OCI-M2 (cell line): Measurements from ENCODE around the gene CACNA1D.

Experiments
- DNase-seq: peaks from one replicate; lab custom pipeline; 2025; ENCODE audit not compliant: unreplicated experiment; lab: John Stamatoyannopoulos, UW

CACNA1D gene

DNA sequence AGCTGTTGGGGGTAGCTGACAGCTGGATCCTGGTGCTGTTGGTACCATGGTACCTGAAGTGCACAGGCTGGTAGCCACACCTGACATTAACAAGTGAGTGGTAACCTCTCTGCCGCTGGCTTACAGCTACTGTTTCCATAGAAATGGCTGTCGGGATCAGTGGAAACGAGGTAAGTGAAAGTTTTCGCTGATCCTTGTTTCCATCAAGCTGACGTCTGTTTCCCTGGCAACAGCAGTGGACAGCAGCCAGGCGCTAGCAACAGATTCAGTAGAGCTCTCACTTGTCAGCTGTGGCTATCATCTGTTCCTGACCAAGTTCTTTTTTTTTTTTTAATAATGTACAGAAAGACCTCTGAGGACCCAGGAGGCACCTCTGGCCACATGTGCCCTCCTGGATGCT, 185.6 kb downstream of the CACNA1D start:
- no peak for DNase-seq

- no peak for DNase-seq
Observed at GRCh38 chr3:53682807-53683206, 188.4 kb downstream of the CACNA1D start.

DNA sequence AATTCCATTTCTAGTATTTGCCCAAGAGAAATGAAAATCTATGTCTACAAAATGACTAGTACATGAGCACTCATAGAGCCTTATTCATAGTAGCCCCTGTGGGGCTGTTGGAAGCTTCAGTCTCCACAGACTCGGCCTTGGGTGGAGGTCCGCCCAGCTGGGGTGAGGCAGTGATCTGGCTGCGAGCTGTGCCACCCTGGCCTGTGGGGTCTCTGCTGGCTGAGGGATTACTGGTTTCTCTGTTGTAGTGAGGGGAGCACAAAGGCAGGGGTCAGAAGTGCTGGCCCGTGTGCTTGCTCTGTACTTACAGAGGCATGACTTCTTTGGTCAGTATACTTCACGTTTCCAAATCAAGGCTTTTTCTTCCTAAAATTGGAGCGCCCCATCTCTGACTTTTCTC, 193.7 kb downstream of the CACNA1D start:
- no peak for DNase-seq

DNA sequence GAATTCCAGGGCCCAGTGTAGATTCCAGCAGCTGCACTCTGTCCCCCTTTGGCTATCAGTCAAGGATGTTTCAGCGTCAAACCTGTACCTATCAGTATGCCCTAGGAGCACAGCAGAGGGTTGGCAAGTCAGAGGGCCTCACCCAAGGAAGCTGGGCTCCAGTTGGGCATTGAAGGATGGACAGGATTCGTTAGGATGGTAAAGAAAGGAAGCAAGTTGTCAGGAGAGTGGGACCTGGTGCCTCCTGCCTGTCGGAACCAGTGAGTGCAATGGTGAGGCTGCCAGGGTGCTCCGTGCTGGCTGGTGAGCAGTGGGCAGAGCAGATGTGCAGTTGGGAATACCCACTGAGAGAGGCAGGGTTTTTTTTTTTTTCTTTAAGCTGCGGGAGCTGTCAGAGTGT, 194.6 kb downstream of the CACNA1D start:
- no peak for DNase-seq

- DNase-seq, result no peak
Observed at GRCh38 chr3:53689681-53690080, 195.3 kb downstream of the CACNA1D start.

DNA sequence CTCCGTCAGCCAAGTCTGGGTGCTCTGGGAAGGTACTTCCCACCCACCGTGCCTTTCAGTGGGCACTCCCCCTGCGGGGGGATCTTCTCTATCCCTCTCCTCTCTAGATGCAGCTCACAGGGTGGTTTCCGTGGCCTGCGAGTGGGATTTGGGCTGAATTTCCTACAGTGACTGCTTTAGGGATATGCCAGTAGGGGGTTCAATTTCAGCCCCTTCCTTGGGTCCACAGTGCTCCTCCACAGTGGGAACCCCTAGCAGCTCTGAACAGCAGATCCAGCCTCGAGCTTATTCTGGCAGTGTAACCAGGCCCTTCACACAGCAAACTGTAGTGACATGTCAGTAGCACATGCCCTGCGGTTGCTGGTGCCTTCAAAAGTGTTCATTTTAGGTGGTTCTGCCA, 196.1 kb downstream of the CACNA1D start:
- no peak for DNase-seq

GRCh38 chr3:53691349-53691748, 196.9 kb downstream of the CACNA1D start:
- no peak for DNase-seq

- no peak for DNase-seq
Observed at GRCh38 chr3:53691885-53692284, 197.5 kb downstream of the CACNA1D start.

- no peak for DNase-seq
Observed at GRCh38 chr3:53693451-53693850, 199.0 kb downstream of the CACNA1D start.

DNA sequence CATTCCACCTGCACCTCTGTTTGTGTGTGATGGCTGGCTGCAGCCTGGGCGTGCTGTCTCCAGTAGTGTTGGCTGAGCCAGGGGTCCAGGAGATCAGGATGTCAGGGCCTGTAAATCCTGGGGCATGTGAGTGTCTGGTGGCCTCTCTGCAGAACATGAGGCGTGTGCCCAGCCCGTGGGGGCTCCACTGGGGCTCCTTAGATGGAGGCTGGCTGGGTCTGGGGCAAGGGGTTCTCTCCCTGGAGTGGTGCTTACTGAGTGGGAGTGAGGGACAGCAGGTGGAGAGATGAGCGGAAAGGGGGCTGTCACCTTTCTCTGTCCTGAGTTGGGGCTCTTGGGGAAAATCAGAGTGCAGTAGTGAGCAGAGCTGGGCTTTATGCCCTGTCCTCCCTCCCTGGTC, 199.6 kb downstream of the CACNA1D start:
- no peak for DNase-seq

- no peak for DNase-seq
Observed at GRCh38 chr3:53694666-53695323, 200.4 kb downstream of the CACNA1D start.

DNA sequence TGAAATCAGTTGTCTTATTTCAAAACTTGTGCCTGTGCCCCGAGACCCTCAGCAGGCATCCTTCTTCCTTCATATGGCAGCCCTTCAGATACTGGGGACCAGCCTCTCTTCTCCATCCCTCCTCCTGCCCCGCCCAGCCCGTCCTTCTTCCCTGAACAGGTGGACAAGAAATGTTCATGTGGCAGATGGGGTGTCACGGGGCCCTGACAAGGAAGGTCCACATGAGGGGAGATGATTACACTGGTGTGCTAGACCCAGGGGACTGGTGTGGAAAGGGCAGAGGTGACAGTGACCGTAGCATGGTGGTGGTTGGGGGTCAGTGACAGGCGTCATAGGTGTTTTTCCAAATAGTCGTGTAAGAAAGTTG, 200.9 kb downstream of the CACNA1D start:
- no peak for DNase-seq

DNA sequence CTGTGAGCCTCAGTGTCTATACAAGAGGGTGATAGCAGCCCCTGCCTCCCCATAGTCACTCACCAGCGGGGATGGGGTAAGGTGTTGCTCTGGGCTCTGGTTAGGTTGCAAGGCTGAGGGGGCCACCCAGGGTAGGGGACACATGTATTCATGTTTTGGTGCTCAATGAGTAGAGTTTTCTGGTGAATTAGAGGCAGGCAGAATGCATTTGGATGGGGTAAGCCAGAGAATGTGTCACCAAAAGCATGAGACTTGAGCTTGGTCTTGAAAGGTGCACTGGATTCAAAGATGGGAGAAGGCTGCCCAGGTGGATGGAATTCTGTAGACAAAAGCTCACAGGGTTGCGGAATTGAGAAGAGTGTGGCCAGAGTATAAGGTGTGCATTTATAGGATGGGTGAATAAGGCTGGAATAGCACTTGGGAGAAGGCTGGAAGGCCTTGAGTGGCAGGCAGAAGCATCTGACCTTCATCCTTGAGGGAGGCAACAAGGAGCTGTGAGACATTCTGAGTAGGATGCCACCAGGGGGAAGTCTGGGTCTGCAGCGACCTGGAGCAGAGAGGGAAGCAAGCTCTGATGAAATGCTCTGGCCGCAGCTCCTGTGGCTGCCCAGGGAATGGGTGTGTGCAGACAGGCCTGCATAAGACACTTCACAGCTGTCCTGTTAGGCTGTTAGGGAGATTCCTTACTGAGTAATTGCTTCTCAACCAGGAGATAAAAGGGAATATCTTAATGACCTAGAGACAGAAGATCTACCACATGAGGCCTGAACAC, 202.2 kb downstream of the CACNA1D start:
- DNase-seq, result no peak

DNA sequence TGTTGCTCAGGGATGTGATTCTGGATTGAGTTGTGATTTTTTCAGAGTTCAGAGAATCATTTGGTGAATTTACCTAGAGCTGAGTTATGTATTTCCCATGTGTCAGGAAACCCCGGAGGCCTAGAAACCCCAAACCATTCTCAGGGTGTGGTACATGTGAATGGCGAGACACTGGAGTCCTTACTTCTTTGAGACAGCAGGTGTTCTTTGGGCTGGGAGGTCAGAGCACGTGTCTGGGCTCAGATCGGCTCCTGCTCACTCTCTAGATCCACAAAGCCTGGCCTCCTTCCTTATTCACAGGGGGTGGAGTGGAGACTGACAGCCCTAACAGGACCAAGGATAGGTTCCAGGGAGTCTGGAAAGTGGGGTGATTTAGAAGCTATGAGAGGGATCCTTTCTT, 206.0 kb downstream of the CACNA1D start:
- no peak for DNase-seq

DNA sequence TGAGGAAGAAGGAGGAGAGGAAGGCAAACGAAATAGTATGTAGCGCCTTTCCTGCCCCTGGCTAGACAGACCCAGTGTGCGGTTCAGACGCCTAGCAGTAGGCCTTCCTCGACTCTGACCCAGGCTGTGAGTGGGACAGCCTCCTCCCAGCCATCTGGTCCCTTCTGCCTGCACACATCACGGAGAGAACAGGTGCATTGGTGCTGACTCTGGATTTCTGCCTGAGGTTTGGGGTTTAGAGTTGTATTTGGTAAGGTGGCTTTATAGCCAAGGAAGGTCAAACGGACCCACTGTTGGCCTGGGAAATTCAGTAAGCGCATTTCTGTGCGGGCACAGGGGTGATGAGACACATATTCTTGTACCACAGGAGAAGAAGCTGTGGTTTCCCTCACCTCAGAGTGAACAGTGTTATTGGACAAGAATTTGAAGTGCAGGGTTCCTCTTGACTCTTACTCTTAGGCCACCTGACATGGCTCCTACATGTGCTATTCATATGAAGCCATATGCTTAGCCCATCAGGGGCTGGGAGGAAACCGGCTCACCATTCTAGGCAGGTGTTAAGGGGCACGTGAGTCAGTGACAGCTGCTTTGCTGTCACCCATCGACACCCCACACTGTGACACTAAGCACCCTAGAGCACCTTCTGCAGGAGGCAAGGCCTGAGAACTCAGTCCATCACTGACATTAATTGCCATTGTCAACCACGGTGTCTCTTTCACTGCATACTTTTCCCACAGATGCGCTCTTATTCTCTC, 208.5 kb downstream of the CACNA1D start:
- no peak for DNase-seq

DNA sequence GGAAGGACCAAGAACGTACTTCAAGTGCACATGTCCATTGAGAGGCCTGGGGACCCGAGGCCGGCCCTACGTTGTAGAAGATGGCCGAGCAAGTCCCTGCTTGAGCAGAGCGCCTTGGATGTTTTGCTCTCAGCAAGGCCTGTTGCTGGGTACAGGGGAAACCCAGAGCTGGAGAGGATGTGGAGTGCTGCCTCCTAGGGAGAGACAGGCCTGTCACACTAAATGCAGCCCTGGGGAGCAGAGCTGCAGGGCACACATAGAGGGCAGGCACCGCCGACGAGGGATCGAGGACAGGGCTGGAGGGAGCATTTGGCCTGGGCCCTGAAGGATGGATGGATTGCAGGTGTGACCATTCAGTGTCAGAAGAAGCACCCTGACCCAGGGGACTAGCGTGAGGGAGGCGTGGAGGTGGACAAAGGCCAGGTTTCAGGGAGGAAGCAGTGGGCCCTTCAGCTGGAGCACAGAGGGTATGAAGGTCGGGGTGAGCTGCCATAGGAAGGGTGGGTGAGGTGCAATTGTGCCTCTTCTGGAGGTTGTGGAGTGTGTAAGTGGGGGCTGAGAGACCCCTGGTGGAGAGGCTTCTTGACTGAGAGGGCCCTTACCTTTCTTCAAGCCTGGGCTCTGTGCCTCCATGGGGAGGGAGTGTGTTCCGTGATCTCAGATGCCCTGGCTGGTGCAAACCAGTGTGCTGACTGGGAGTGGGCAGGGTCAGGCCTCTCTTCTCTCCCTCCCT, 209.4 kb downstream of the CACNA1D start:
- no peak for DNase-seq

DNA sequence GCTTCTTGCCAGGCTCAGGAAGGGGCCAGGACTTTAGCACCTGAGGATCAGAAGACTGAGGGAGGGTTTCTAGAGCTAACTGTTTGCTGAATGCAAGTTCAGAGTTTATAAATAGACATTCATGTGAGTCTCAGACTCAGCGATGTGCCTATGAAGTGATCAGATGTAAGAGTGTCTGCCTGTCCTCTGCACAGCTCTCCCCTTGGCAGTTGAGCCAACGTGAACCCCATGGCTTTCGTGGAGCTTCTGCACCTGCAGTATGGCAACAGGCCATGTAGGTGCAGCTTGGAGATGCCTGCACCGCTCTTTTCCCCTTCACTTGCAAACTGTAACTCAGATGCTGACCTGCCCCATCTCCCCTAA, 209.9 kb downstream of the CACNA1D start:
- DNase-seq, result no peak

- DNase-seq, result no peak
Observed at GRCh38 chr3:53705024-53705745, 210.8 kb downstream of the CACNA1D start.

GRCh38 chr3:53705774-53706173, 211.4 kb downstream of the CACNA1D start:
- DNase-seq, result no peak

DNA sequence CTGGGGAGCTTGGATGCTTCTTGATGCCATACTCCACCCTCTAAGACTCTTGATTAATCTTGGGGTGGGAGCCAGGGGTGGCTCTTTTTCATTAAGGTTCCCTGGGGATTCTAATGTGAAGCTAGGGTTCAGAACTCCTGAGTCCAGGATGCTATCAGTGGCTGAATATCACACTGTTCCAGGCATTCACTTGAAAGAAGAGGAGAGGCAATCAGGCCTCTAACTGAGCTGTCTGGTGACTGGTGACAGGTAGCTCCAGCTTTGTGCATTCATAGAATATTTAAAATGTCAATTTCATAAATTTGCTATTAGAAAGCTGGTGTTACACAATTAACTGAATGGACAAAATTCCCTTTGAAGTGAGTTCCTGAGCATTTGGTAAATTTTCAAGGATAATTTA, 212.8 kb downstream of the CACNA1D start:
- no peak for DNase-seq
